Hematopoietic multipotent progenitor cell treated with erythropoietin and hydrocortisone succinate and interleukin-3 and kit ligand, for 4 days (in vitro differentiated cells): ENCODE data around the gene HSD17B2.
"Not testable (repeated sequence)": the region's sequence is repeated elsewhere in the genome, so short reads cannot be mapped to it uniquely, and the experiment has no call there.

Experiments
- DNase-seq: peaks from one replicate; pipeline ENCODE4 v3.0.0-alpha.2; 2015

The HSD17B2 gene

DNA sequence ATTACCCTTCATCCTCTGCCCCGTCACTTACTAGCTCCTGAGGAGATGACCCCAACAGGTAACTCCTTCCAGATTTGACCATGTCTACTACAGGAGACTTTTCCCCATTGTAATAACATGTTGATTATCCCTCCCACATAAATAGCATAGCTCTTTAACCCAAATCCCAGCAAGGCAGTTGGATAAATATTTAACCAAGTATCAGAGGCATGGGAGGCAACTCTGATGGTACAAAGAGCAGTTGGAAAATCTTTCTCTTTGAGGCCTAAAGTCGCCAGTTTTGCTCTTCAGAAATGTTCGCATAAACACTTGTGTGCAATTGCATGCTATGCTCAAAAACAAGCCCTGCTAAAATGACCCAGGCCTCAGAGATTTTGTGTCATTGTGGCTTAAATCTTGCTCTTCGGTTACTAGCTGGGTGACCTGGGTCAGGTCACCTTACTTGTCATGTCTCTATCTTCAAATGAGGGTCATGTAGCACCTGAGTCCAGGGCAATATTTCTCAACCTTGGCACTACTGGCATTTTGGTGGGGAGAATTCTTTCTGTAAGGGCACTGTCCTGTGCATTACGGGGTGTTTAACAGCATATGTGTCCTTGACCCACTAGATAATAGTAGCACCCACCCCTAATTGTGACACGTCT lies 48.8 kb downstream of the HSD17B2 start:
- no peak for DNase-seq

- no peak for DNase-seq
Observed at GRCh38 chr16:82085011-82085779, 50.1 kb downstream of the HSD17B2 start.

GRCh38 chr16:82088483-82088882 lies 53.4 kb downstream of the HSD17B2 start:
- no peak for DNase-seq

DNA sequence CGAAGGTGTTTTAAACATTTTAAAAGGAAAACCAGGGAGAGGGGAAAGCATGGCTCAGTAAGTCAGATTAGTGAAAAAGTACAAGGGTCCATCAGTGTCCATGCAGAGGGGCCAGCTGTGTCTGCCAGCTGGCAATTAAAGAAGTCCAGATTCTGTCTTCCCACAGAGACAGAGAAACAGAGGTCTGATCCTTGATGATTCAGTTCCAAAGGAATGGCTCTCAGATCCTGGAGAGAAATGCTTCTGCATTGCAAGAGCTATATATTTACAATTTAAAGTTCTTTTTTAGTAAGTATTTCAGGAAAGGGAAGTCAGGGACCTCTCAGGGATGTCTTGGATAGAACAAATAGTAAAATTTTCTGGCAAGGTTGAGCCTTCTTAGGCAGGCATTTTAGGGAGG lies 56.2 kb downstream of the HSD17B2 start:
- DNase-seq, result no peak

- no peak for DNase-seq
Observed at GRCh38 chr16:82092711-82093110, 57.7 kb downstream of the HSD17B2 start.

DNA sequence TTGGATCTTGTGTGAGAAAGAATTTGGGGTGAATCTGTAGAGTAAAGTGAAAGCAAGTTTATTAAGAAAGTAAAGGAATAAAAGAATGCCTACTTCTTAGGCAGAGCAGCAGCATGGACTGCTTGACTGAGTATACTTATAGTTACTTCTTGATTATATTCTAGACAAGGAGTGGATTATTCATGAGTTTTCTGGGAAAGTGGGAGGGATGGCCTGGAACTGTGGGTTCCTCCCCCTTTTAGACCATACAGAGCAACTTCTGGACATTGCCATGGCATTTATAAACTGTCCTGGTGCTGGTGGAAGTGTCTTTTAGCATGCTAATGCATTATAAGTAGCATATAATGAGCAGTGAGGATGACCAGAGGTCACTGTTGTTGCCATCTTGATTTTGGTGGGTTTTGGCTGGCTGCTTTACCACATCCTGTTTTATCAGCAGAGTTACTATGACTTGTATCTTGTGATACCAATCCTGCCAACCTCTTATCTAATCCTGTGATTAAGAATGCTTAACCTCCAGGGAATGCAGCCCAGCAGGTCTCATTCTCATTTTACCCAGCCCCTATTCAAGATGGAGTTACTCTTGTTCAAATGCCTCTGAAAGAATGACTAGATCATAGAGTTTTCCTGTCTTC lies 58.7 kb downstream of the HSD17B2 start:
- peak; percentile 40 for DNase-seq

DNA sequence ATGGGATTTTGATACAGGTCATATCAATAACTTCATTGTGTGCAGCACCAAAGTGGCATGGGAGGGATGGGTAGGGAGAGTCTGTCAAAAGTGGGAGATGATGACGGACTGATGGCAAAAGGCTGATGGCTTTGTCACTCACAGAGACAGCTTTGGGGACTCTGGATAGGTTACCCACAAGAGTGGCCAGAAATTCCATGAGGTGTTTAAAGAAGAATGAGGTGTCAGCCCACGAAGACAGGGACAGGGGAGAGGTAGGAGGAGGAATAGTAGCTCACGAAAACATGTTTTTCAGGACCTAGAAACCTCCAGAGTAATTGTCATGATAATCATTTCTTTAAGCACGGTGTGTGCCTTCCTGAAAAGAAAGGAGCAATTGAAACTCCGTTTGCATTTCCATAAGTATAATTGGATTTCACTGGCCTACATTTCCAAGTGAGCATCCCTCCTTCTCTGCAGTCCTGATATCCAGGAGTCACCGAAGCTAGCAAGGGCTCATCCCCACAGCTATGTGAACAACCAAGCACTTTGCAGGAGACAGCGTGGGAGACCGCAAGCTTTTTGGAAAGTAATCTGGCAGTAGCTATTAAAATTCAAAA lies 60.0 kb downstream of the HSD17B2 start:
- no peak for DNase-seq

DNA sequence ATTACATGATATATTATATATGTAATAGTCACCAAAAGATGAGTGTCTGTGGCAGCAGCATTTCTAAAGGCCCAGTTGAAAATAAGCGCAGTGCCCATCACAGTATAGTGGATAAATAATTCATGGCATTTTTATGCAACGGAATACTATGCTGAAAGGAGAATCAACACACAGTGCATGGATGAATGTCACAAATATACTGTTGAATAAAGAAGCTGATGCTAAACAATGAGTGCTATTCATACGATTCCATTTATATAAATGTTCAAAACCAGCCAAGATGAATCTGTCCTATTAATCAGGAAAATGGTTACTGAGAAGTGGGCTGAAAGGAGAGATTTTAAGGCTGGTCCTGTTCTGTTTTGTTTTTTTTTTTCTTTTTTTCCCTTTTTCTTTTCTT lies 61.6 kb downstream of the HSD17B2 start:
- DNase-seq, result no peak

DNA sequence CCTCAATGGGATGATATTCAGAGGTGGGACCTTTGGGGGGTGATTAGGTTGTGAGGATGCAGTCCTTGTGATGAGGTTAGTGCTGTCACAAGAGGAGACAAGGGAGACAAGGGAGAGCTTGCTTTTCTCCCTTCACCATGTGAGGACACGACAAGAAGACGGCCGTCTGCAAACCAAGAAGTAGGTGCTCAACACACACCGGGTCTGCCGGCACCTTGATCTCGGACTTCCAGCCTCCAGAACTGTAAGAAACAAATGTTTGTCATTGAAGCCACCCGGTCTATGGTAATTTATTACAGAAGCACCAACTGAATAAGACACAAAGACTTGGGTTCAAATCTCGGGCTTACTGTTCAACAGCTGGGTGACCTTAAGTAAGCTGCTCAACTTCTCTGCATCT lies 70.1 kb downstream of the HSD17B2 start:
- no peak for DNase-seq

DNA sequence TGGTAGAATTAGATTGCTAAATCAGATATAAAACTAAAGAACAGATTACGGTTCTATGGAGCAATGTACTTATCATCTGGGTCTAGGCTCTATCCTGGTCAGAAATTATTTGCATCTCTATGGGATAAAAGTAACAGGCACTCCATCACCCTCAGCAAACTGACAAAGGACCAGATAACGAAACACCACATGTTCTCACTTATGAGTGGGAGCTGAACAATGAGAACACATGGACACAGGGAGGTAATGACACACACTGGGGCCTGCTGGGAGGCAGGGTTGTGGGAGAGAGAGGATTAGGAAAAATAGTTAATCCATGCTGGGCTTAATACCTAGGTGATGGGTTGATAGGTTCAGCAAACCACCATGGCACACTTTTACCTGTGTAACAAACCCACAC lies 73.0 kb downstream of the HSD17B2 start:
- DNase-seq, result no peak

DNA sequence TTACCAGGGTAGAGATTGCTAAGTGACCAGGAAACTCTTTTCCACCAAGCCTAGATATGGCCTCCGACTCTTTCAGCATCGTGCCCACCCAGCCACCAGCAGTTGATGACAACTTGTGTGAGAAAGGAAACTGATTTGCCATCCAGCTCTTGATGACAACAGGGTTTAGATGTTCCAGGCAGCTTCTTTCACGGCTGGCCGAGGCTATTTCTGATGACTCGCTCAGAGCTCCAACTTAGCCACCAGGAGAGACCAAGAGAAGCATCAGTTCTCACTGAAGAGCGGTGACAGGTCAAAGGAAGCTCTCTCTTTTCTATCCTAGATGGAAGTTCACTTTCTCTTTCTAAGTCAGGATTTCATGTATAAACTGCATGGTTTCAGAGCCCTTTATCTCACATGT lies 73.7 kb downstream of the HSD17B2 start:
- no peak for DNase-seq

- not testable (repeated sequence) for DNase-seq
Observed at GRCh38 chr16:82109266-82109665, 74.2 kb downstream of the HSD17B2 start.

DNA sequence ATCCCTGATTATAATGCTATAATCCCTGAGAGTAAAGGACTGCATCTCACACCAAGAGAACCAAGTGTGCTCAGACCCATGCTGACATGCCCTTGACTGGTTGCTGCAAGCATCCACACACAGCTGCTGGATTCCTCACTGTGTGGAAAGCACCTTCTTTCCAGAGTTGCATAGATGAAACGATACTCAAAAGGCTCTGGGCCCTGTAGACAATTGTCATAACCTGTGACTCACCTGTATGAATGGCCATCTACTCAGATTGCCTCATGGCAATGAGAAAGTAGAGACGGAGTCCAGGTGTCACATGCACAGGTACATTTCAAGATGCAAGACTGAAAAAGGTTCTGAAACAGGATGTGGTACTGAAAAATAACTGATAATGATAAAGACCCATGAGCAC lies 76.9 kb downstream of the HSD17B2 start:
- DNase-seq, result no peak

- DNase-seq, result no peak
Observed at GRCh38 chr16:82113741-82114140, 78.7 kb downstream of the HSD17B2 start.

DNA sequence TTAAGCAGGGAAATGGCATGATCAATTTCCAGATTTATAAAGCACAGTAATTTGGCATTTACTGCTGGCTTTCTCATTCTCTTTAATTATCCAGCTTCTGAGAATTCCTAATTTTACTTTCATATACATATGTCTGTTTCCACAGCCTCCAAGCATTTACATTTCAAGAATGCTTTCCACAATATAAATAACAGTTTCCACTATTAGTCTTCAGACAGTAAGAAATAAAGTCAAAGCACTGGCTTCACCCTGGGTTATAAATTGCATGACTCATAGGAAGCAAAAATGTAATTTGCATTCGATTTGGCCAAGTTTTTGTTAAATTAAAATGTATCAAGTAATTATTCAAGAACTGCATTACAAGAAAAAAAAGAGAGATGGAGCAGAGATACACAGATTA lies 81.5 kb downstream of the HSD17B2 start:
- no peak for DNase-seq

DNA sequence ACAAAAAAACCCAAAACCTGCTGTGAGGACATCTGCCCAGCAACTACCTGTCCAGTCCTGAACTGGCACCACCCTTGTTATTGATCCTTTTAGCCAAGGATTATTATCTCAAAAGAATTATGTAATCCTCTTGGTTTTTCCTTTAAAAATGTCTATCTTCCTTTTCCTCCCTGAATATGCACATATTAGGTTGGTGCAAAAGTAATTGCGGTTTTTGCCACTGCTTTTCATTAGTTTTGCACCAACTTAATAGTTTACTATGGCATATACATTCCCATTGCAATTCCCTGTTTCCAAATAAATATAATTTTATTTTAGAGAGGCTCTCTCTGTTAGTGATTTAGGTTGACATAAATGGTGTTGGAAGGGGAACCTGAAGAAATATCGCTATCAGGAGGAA lies 83.7 kb downstream of the HSD17B2 start:
- DNase-seq, result no peak

DNA sequence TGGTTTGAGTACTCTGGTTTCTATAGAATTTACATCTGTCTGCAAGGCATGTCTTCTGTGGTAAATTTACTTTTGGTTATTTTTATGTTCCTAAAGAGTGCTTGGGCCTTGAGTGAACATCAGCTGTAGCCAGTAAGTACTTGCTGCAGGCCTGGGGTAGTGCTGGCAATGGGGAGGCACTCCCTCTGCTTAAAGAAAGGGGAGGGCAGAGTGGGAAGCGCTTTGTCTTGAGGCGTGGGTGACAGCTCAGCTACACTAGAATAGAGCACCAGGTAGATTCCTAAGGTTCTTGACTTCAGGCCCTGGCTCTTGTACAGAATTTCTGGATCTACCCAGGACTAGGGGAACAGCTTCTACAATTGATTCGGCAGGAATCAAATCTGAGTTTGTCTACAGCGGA lies 84.4 kb downstream of the HSD17B2 start:
- no peak for DNase-seq

DNA sequence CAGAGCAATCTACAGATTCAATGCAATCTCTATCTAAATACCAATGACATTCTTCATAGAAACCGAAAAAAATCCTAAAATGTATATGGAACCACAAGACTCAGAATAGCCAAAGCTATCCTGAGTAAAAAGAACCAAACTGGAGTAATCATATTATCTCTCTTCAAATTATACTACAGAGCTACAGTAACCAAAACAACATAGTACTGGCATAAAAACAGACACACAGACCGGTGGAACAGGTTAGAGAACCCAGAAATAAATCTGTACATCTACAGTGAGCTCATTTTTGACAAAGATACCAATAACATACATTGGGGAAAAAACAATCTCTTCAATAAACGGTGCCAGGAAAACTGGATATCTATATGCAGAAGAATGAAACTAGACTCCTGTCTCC lies 89.6 kb downstream of the HSD17B2 start:
- no peak for DNase-seq

GRCh38 chr16:82129881-82130280 lies 94.8 kb downstream of the HSD17B2 start:
- peak; percentile 31 for DNase-seq

DNA sequence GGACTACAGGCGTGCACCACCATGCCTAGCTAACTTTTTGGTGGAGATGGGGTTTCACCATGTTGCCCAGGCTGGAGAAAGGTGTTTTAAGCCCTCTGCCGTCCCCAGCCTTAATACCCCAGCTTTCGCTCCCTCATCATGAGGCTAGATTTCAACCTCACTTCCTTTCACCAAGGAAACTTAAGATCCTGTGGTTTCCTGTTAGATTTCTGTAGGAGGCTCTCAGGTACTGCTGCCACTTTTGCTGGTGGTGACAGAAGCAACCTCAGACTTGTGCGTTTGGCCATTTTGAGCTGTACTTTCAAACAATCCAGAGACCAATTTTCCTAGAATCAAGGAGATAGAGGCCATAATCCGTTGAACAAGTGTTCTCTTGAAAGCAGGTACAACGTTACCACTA lies 98.7 kb downstream of the HSD17B2 start:
- no peak for DNase-seq

GRCh38 chr16:82134846-82135245 lies 99.8 kb downstream of the HSD17B2 start:
- no peak for DNase-seq

DNA sequence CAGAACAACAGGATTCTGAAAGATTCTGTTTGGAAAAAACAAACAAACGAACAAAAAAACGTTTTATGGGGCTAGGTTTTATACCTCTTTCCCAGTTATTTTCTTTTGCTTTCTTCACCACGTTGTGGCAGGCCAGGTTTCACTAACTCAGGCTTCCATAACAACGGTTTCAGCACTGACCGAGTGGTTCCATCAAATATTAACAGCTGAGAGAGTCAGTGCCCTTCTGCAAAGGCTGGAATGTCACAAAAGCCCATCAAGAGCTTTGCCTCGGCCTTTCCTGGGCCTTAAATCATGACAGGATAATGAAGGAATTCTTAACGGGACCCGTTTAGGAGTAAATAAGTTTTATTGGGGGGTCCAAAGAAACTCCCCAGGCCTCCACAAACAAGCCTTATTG lies 100.8 kb downstream of the HSD17B2 start:
- no peak for DNase-seq

DNA sequence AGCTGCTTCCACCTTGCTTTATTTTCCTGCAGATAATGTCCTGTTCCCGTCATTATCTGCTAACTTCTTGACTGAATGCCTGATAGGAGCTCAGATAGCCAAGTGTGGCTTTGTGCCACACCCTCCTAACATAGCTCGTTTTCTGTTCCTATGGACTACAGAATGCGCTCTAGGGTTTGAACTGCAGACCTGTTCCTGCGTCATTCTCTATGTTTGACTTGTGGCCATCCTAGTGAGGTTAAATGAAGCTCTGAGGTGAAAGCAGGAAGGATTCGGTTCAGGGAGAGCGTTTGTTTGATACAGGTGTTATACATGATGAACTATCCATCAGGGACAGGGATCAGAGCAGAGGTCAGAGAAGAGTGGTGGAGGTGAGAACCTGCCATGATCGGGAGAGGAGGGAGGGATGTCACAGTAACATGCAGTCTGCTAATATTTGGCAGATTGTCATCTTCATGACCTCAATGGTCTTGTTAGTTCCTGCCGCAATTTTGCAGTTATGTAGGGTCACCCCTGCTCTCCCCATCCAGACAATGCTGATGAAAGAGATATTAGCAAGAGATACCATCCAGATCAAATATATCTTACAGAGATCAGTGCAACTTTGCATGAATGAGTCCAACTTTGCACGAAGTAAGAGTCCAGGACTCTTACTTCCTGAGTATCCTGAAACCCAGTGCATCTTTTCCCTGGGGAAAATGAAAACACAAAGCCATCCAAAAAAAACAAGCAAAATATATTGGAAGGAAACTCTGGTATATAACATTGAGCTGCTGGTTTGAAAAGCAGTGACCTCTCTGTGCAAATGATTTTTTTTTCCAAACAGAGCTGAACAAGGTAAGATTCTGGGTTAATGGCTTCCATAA lies 102.1 kb downstream of the HSD17B2 start:
- peak; percentile 32 for DNase-seq
